Ishikawa (cell line): ENCODE measurements around the gene RFX8.

Experiments used
- CEBPB ChIP-seq: IDR thresholded peaks from 2 replicates; pipeline ENCODE4 v1.6.1; 2012
- CREB1 ChIP-seq: IDR thresholded peaks from 2 replicates; pipeline ENCODE4 v1.6.1; 2012; ENCODE audit warnings: low read depth
- EGR1 ChIP-seq: IDR thresholded peaks from 2 replicates; pipeline ENCODE4 v1.6.1; 2012
- EP300 ChIP-seq: IDR thresholded peaks from 2 replicates; pipeline ENCODE4 v1.6.1; 2012; ENCODE audit warnings: borderline replicate concordance
- FOXM1 ChIP-seq: IDR thresholded peaks from 2 replicates; pipeline ENCODE4 v1.6.1; 2012; ENCODE audit warnings: low read depth, borderline replicate concordance
- MAX ChIP-seq: IDR thresholded peaks from 2 replicates; pipeline ENCODE4 v1.6.1; 2012
- NFIC ChIP-seq: IDR thresholded peaks from 2 replicates; pipeline ENCODE4 v1.6.1; 2012
- RAD21 ChIP-seq: IDR thresholded peaks from 2 replicates; pipeline ENCODE4 v1.6.1; 2012; ENCODE audit warnings: low read depth
- TAF1 ChIP-seq: IDR thresholded peaks from 2 replicates; pipeline ENCODE4 v1.6.1; 2012; ENCODE audit warnings: low read depth, mild to moderate bottlenecking
- TCF12 ChIP-seq: IDR thresholded peaks from 2 replicates; pipeline ENCODE4 v1.6.1; 2012; ENCODE audit warnings: low read depth
- TEAD4 ChIP-seq: IDR thresholded peaks from 2 replicates; pipeline ENCODE4 v1.6.1; 2012
- YY1 ChIP-seq: IDR thresholded peaks from 2 replicates; pipeline ENCODE4 v1.6.1; 2012; ENCODE audit warnings: low read depth
- ZBTB7A ChIP-seq: IDR thresholded peaks from 2 replicates; pipeline ENCODE4 v1.6.1; 2012; ENCODE audit warnings: low read depth
- TF ChIP-seq, protein P1 (sequence below): IDR thresholded peaks from 2 replicates; pipeline ENCODE4 v1.6.1; 2012
- TF ChIP-seq, protein P2 (sequence below): IDR thresholded peaks from 2 replicates; pipeline ENCODE4 v1.6.1; 2012; ENCODE audit warnings: low read depth, mild to moderate bottlenecking

Gene RFX8

DNA sequence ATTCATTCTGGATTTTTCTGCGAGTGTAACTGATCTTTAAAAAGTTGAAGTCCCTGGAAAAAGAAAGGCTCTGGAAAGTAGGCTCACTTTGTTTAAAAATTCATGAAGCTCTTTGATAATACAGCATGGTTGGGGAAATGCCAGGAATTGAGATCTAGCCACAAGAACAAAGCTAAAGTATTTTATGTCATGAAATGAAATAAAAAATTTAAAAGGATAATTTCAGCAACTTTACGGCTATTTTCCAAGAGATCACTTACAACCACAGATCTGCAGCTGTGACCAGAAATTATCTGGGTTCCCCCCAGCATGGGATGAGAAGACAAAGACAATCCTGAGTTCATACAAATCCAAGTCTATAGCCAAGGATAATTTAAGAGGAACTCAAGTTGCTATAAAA is 25.3 kb upstream of the RFX8 start:
- no peak for TF ChIP-seq MAX
- no peak for TF ChIP-seq CEBPB
- TF ChIP-seq CREB1 = no peak
- no peak for TF ChIP-seq YY1
- TF ChIP-seq, protein P1, sequence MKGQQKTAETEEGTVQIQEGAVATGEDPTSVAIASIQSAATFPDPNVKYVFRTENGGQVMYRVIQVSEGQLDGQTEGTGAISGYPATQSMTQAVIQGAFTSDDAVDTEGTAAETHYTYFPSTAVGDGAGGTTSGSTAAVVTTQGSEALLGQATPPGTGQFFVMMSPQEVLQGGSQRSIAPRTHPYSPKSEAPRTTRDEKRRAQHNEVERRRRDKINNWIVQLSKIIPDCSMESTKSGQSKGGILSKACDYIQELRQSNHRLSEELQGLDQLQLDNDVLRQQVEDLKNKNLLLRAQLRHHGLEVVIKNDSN = no peak
- no peak for TF ChIP-seq EP300

- TF ChIP-seq FOXM1 = no peak
- no peak for TF ChIP-seq MAX
- TF ChIP-seq CREB1 = no peak
- TF ChIP-seq ZBTB7A = no peak
- no peak for TF ChIP-seq RAD21
- no peak for TF ChIP-seq TEAD4
- TF ChIP-seq YY1 = no peak
- TF ChIP-seq NFIC = no peak
- no peak for TF ChIP-seq CEBPB
- TF ChIP-seq EGR1 = no peak
- TF ChIP-seq EP300 = no peak
- TF ChIP-seq, protein P1 = no peak
- no peak for TF ChIP-seq TCF12
- TF ChIP-seq, protein P2, sequence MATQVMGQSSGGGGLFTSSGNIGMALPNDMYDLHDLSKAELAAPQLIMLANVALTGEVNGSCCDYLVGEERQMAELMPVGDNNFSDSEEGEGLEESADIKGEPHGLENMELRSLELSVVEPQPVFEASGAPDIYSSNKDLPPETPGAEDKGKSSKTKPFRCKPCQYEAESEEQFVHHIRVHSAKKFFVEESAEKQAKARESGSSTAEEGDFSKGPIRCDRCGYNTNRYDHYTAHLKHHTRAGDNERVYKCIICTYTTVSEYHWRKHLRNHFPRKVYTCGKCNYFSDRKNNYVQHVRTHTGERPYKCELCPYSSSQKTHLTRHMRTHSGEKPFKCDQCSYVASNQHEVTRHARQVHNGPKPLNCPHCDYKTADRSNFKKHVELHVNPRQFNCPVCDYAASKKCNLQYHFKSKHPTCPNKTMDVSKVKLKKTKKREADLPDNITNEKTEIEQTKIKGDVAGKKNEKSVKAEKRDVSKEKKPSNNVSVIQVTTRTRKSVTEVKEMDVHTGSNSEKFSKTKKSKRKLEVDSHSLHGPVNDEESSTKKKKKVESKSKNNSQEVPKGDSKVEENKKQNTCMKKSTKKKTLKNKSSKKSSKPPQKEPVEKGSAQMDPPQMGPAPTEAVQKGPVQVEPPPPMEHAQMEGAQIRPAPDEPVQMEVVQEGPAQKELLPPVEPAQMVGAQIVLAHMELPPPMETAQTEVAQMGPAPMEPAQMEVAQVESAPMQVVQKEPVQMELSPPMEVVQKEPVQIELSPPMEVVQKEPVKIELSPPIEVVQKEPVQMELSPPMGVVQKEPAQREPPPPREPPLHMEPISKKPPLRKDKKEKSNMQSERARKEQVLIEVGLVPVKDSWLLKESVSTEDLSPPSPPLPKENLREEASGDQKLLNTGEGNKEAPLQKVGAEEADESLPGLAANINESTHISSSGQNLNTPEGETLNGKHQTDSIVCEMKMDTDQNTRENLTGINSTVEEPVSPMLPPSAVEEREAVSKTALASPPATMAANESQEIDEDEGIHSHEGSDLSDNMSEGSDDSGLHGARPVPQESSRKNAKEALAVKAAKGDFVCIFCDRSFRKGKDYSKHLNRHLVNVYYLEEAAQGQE = no peak
- TF ChIP-seq TAF1 = no peak
Measured at GRCh38 chr2:101496279-101496678, 21.4 kb upstream of the RFX8 start.

DNA sequence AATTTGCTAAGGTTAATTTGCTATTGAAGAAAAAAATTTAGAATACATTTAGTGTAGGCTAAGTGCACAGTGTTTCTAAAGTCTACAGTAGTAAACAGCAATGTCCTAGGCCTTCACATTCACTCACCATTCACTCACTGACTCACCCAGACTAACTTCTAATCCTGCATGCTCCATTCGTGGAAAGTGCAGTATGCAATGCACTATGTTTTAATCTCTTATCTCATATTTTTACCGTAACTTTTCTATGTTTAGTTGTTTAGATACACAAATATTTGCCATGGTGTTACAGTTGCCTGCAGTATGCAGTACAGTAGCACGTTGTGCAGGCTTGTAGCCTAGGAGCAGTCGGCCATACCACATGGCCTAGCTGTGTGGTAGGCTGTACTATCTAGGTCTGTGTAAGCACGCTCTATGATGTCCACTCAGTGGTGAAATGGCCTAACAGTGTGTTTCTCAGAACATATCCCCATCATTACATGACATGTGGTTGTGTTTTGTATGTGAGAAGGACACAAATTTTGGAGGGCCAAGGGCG is 18.1 kb upstream of the RFX8 start:
- TF ChIP-seq, protein P1 = no peak
- TF ChIP-seq TAF1 = no peak
- TF ChIP-seq, protein P2 = no peak
- no peak for TF ChIP-seq TEAD4
- TF ChIP-seq YY1 = no peak
- TF ChIP-seq TCF12 = no peak
- no peak for TF ChIP-seq RAD21
- no peak for TF ChIP-seq EP300
- TF ChIP-seq MAX = no peak
- TF ChIP-seq CREB1 = no peak
- no peak for TF ChIP-seq CEBPB
- TF ChIP-seq ZBTB7A = no peak
- no peak for TF ChIP-seq NFIC

- TF ChIP-seq YY1 (no peak), CEBPB (no peak), TCF12 (no peak), EP300 (no peak), TEAD4 (no peak), TAF1 (no peak), RAD21 (no peak), EGR1 (no peak), ZBTB7A (no peak), FOXM1 (no peak), NFIC (no peak), MAX (no peak), CREB1 (no peak)
- TF ChIP-seq, protein P1 = no peak
- TF ChIP-seq, protein P2 = no peak
Measured at GRCh38 chr2:101486994-101487393, 12.1 kb upstream of the RFX8 start.
